Measurements from ENCODE around the gene CSNK2A2.

- TF ChIP-seq CTCF (IDR thresholded peaks at IDR 0.05) = no peak
- no peak for TF ChIP-seq POLR2AphosphoS5 (IDR thresholded peaks at IDR 0.05)
- no peak for TF ChIP-seq EP300 (IDR thresholded peaks at IDR 0.05)
- TF ChIP-seq POLR2A (IDR thresholded peaks at IDR 0.05) = no peak
These were observed 13.9 kb upstream of the CSNK2A2 start for GRCh38 chr16:58211846-58212245.

All from sigmoid colon (tissue), 4 donors.